Renal cortex interstitium (tissue), 11 donors: ENCODE data around the gene PHACTR4. TPM values are rescaled to one million over a fixed set of nuclear protein-coding genes. Genes with fewer than 3 reads are reported as not detected.
A peak's percentile ranks its signal among the peaks of the same experiment; 100 is the strongest.
"Not testable (repeated sequence)": the region's sequence is repeated elsewhere in the genome, so short reads cannot be mapped to it uniquely, and the experiment has no call there.

Experiments used
- DNase-seq, 11 donors: peaks; one replicate each; pipeline ENCODE4 v3.0.0-alpha.2; 2013; ENCODE audit warnings: low read depth in 9 of 11, low spot score in 4 of 11; ENCODE audit errors: extremely low read depth in 1 of 11
- polyA plus RNA-seq, 3 donors: library from polyadenylated mRNA; unstranded; fragments of 120-200 nt; gene quantifications; one replicate each; pipeline ENCODE4 v1.2.1, GENCODE V29; 2013; ENCODE audit not compliant: insufficient read length in 3 of 3

Gene PHACTR4
- polyA plus RNA-seq, 3 donors, result 76.7 to 89.4 (median 77.1) TPM

DNA sequence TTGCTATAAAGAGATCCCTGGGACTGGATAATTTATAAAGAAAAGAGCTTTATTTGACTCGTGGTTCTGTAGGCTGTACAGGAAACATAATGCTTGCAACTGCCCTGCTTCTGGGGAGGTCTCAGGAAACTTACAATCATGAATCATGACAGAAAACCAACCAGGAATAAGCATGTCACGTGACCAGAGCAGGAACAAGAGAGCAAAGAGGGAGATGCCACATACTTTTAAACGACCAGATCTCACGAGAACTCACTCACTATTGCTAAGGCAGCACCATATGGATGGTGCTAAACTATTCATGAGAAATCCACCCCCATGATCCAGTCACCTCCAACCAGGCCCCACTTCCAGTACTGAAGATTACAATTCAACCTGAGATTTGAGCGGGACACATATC, 86.5 kb downstream of the PHACTR4 start:
- DNase-seq, result peak in 2 of 11 donors; percentile 14 to 25

DNA sequence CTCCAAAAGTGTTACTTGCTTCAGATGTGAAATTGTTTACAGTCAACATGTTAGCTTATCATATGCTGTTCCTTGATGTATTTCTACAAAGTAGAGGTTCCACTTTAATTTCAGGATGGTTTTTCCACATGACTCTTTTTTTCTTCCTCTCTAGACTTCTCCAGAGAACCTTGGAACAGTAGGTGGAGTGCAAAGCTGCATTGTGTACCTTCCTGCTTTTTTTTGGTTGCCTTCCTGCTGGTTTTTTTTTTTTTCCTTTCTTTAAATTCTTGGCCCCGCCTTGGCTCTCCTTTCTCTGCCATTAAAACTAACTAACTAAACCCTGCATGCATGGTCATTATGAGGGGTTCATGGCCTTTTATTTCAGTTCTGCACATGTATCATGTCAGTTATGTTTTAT, 88.1 kb downstream of the PHACTR4 start:
- no peak for DNase-seq

GRCh38 chr1:28458237-28459228, 89.0 kb downstream of the PHACTR4 start:
- no peak for DNase-seq

DNA sequence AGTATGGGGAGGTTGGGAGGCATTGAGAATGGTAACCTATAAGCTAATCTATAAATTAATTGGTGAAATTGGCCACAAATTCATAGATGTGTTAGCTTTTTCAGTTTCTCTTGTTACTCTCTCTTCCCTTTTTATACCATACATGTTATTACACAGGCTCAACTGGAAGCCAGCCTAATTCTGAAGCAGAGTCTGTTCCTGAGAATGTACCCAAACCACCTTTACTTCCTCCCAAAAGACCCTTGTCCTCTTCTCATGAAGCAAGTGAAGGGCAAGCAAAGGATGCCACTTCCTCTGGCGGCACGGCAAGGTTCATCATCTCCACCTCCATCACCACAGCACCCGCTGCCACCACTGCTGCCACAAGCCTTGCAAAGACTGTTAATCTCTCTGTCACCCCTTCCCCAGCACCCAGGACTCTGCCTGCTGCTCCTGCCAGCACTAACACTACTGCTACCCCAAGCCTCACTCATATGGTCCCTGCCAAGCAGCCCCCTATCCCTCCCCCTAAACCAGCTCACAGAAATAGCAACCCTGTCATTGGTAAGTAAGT, 96.8 kb downstream of the PHACTR4 start:
- DNase-seq, result no peak

- no peak for DNase-seq
Observed at GRCh38 chr1:28470146-28470545, 100.6 kb downstream of the PHACTR4 start.

DNA sequence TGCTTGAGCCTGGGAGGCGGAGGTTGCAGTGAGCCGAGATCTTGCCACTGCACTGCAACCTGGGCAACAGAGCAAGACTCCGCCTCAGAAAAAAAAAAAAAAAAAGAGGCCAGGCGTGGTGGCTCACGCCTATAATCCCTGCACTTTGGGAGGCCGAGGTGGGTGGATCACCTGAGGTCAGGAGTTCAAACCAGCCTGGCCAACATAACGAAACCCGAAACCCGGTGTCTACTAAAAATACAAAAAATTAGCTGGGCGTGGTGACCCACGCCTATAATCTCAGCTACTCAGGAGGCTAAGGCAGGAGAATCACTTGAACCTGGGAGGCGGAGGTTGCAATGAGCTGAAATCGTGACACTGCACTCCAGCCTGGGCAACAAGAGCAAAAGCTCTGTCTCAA, 110.0 kb downstream of the PHACTR4 start:
- DNase-seq, result not testable (repeated sequence)

GRCh38 chr1:28480308-28480707, 110.8 kb downstream of the PHACTR4 start:
- DNase-seq, result peak in 9 of 11 donors; percentile 13 to 56 (median 41)

DNA sequence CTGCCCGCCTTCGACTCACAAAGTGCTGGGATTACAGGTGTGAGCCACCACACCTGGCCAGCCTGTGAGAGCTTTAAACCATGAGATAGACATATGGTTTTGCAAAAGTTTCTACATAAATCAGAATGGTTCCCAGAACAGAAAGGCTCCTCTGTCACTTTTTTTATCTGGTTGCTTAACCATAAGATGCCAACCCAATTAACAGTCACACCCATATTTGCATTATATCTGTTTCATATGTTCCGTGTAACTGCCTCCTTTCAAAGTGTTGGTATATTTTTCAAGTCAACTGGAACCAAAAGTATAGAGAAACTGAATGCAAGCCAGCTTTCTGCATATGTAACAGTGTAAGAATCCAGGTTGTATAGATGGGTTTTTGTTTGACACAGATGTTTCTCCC, 112.6 kb downstream of the PHACTR4 start:
- no peak for DNase-seq

- no peak for DNase-seq
Observed at GRCh38 chr1:28482702-28483101, 113.2 kb downstream of the PHACTR4 start.

GRCh38 chr1:28494737-28495136, 125.2 kb downstream of the PHACTR4 start:
- no peak for DNase-seq

DNA sequence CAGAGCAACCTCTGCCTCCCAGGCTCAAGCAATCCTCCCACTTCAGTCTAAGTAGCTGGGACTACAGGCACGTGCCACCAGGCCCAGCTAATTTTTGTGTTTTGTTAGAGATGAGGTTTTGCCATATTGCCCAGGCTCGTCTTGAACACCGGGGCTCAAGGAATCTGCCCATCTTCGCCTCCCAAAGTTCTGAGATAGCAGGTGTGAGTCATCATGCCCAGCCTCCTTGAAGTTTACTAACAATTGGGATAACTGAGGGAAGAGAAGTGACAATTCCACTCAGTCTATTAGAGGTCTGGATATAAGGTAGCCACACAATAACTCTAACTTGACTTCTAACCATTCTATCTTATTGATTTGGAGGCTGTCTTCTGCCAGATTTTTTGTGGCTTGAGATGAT, 130.0 kb downstream of the PHACTR4 start:
- no peak for DNase-seq

- DNase-seq, result no peak
Observed at GRCh38 chr1:28501925-28502324, 132.4 kb downstream of the PHACTR4 start.

DNA sequence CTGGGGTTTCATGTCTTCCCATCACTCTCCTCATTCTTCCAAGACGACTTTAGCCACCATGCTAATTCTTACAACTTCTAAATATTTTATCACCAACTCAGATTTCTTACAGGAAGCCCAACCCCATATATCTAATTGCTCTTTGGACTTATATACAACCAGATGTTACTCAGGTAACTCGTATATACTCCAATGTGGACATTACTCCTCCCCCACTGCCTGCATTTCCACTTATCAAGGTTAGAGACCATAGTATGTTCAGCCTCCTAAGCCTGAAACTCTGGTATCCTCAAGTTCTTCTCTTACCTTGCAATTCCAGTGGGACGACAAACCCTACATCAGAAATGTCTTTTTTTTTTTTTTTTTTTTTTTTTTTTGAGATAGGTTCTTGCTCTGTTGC, 133.6 kb downstream of the PHACTR4 start:
- no peak for DNase-seq

DNA sequence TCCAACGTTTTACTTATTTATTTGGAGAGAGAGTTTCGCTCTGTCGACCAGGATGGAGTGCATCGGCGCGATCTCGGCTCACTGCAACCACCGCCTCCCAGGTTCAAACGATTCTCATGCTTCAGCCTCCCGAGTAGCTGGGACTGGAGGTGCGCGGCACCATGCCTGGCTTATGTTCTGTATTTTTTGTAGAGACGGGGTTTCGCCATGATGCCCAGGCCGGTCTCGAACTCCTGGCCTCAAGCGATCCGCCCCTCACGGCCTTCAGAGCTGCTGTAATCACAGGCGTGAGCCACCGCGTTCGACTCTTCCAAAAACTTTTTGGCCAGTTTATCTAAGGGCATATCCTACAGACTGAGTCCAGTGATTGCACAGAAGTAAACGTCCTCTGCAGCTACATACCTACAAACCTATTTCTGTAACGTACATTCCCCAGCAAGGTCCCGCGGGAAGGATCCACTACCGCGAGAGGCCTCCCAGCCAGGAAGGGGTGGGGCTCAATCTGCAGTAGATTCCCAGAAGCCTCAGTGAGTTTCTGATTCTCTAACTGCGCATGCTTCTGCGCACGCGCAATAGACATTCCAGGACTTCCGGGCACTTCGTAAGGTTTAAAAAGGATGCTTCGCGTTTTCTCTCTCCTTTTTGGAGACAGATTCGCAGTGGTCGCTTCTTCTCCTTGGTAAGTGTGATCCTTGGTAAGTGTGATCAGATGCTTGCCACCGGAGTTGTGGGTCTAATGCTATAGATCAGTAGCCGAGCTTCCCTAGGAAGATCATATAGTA, 136.1 kb downstream of the PHACTR4 start, which contains the start of gene RCC1:
TSS of gene RCC1 (plus strand) at position 638 of the 782 bp plus-strand sequence. CDS start 23,824 bp downstream, outside the sequence.
- peak; percentile 95 to 99 (median 98) for DNase-seq

DNA sequence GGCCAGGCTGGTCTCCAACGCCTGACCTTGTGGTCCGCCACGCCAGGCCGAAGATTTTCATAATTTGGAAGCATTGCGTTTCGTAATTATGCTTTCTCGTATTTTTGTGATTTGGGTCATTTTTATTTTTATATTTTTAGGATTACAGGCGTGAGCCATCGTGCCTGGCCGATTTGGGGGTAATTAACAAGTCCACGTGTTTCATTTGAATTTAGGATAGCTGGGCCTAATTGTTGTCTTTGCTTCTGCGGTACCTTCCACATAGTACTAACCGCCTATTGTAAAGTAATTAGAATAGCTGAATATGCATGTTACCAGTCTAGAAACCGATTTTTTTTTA, 137.3 kb downstream of the PHACTR4 start:
- no peak for DNase-seq

GRCh38 chr1:28507247-28507645, 137.7 kb downstream of the PHACTR4 start:
- DNase-seq, result no peak

DNA sequence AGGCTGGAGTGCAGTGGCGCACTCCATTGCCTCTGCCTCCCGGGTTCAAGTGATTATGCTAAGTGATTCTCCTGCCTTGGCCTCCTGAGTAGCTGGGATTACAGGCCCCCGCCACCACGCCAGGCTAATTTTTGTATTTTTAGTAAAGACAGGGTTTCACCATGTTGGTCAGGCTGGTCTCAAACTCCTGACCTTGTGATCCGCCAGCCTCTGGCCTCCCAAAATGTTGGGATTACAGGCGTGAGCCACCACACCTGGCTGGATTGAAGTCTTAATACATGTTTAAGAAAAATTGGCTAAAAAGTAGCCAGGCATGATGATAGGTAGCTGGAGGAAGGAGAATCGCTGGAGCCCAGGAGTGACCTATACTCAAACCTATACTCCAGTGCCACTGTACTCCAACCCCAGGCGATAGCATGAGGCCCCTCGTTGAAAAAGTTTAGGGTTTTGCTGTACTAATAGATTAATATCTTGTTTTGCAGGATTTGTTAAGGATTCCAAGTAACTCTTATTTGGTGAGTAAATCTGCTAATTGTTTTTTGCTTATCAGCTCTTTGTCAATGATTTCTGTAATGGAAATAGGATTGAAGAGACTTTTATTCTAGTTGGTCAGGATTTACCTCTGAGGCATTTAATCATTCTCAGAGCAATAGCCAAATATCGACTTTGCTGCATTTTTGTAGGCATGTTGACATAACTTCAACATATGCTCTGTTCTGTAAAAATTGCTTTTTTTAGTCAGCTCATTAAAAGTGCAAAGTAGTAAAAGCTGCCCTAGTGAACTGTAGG, 138.3 kb downstream of the PHACTR4 start:
- DNase-seq, result no peak

DNA sequence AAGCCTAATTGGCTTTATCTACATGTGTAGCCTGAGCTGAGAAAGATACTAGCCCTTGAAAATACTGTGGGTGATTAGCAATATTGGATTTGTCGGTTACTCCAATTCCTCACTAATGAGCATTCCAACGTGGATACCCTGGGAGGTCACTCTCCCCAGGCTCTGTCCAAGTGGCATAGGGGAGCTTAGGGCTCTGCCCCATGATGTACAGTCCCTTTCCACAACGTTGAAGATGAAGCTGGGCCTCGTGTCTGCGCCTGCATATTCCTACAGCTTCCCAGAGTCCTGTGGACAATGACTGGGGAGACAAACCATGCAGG, 138.9 kb downstream of the PHACTR4 start:
- no peak for DNase-seq

DNA sequence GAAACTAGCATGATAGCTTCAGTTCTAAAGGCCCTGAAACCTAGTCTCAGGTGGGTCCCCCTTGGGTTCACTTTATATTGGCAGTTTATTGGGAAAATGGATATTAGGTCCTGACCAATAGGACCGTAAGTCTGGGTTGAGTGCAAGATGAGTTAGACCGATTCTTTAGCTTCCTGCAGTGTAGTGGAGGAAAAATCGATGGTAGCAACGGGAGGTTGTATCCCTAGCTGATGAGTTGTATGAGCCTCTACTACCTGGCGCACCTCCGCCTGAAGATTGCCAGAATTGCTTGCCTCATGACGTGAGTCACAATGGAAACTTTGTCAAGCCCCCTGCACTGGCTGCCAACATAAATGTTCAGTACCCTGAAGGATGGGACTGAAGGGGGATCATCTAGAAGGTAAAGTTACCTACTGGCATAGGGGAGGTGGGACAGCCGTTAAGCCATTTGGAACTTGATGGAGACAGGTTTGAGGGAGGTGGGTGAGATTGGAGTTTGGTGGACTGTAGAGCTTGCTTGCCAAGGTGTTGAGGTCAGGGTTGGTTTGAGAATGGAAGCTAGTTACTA, 140.2 kb downstream of the PHACTR4 start:
- DNase-seq, result no peak
